ENCODE results near the gene CALCA.

The CALCA gene

GRCh38 chr11:14938936-14939335 lies 33.2 kb downstream of the CALCA start:
- DNase-seq, result no peak

- no peak for DNase-seq
Measured at GRCh38 chr11:14934641-14935351, 37.4 kb downstream of the CALCA start.

GRCh38 chr11:14932447-14932846 lies 39.7 kb downstream of the CALCA start:
- DNase-seq, result no peak

- no peak for DNase-seq
Measured at GRCh38 chr11:14930369-14930768, 41.8 kb downstream of the CALCA start.

- no peak for DNase-seq
Measured at GRCh38 chr11:14927146-14927545, 45.0 kb downstream of the CALCA start.

- DNase-seq, result no peak
Measured at GRCh38 chr11:14924318-14924717, 47.8 kb downstream of the CALCA start.
